GM13977 (cell line): ENCODE measurements around the gene ALDH3A1.

ENCODE experiments used
- DNase-seq: peaks from one replicate; pipeline ENCODE4 v3.0.0; 2012; ENCODE audit warnings: low spot score
- in situ Hi-C: fragments of 300-500 bp; cut with MboI; formaldehyde crosslinking; loops from one replicate; pipeline ENCODE4 v1.12.0; 2022; ENCODE audit warnings: low sequenced_read_pairs, low pct_unique_long_range_greater_than_20kb, mixed read lengths, inconsistent platforms; ENCODE audit not compliant: unreplicated experiment
- TF ChIP-seq, protein P1 (sequence below): IDR thresholded peaks from 2 replicates; pipeline ENCODE4 v1.5.1; 2012; ENCODE audit warnings: mild to moderate bottlenecking, control low read depth; ENCODE audit not compliant: insufficient read depth; ENCODE audit errors: extremely low read depth, missing control alignments

The ALDH3A1 gene

GRCh38 chr17:19747829-19748806 is at the start of gene ALDH3A1:
Gene ALDH3A1, minus strand, starts transcription at chr17:19748298. Its CDS starts 3,169 bp downstream, at chr17:19745129.
- TF ChIP-seq, protein P1, sequence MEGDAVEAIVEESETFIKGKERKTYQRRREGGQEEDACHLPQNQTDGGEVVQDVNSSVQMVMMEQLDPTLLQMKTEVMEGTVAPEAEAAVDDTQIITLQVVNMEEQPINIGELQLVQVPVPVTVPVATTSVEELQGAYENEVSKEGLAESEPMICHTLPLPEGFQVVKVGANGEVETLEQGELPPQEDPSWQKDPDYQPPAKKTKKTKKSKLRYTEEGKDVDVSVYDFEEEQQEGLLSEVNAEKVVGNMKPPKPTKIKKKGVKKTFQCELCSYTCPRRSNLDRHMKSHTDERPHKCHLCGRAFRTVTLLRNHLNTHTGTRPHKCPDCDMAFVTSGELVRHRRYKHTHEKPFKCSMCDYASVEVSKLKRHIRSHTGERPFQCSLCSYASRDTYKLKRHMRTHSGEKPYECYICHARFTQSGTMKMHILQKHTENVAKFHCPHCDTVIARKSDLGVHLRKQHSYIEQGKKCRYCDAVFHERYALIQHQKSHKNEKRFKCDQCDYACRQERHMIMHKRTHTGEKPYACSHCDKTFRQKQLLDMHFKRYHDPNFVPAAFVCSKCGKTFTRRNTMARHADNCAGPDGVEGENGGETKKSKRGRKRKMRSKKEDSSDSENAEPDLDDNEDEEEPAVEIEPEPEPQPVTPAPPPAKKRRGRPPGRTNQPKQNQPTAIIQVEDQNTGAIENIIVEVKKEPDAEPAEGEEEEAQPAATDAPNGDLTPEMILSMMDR, result no peak
- in situ Hi-C loops, result no loop called here
- no peak for DNase-seq

DNA sequence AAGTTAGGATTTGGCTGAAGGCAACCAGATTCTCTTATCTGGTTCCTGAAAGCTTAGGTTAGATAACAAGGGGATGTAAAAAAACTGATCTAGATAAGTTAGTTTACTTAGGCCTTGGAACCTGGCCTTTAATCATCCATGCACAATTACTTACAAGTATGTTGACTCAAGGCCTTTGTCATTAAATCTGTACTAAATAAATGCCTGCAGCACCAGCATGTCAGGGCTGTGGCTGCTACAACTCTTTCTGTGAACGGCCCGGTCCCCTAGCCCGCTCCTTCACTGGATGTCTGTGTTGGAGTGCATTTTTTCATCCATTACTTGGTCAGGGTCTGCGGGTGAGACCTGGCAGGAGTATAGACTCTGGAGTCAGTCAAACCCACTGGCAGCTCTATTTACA is 48.4 kb upstream of the ALDH3A1 start:
- DNase-seq, result no peak
- in situ Hi-C loops, result no loop called here
- TF ChIP-seq, protein P1, result no peak

DNA sequence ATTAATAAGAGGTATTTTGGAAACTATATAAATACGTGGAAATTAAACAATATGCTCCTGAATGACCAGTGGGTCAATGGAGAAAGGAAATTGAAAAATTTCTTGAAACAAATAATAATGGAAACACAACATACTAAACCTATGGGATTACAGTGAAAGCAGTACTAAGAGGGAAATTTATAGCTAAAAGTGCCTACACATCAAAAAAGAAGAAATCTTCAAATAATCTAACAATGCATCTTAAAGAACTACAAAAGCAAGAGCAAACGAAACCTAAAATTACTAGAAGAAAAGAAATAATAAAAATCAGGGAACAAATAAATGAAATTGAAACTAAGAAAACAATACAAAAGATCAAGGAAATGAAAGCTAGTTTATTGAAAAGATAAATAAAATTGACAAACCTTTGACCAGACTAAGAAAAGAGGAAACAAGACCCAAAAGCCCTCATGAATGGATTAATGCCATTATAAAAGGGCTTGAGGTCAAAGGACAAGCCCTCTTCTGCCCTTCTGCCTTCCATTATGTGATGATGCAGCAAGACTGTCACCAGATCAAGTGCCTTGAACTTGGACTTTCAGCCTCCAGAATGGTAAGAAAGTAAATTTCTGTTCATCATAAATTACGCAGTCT is 43.9 kb upstream of the ALDH3A1 start:
- TF ChIP-seq, protein P1, result no peak
- no peak for DNase-seq
- in situ Hi-C loops, result no loop called here

- DNase-seq, result no peak
- TF ChIP-seq, protein P1, result no peak
- in situ Hi-C loops, result no loop called here
Measured at GRCh38 chr17:19787733-19788357, 39.7 kb upstream of the ALDH3A1 start.

DNA sequence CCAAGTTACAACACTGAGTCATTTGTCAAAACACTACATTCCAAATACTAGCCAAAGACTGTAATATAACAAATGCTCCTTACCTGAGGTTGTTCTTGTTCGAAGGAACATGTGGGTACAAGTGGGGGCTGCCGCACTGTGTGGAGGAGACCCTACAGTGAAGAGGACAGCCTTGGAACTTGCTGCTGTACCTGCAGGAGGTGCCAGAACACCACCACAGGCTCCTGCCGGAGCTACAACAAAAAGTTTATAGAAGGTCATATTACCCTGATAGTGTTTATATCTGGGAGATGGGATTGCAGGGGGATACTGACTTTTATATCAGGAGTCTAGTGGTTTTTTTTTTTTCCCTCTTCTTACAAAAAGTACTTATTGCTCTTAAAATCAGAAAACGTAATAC is 37.8 kb upstream of the ALDH3A1 start:
- in situ Hi-C loops, result no loop called here
- TF ChIP-seq, protein P1, result no peak
- DNase-seq, result no peak

DNA sequence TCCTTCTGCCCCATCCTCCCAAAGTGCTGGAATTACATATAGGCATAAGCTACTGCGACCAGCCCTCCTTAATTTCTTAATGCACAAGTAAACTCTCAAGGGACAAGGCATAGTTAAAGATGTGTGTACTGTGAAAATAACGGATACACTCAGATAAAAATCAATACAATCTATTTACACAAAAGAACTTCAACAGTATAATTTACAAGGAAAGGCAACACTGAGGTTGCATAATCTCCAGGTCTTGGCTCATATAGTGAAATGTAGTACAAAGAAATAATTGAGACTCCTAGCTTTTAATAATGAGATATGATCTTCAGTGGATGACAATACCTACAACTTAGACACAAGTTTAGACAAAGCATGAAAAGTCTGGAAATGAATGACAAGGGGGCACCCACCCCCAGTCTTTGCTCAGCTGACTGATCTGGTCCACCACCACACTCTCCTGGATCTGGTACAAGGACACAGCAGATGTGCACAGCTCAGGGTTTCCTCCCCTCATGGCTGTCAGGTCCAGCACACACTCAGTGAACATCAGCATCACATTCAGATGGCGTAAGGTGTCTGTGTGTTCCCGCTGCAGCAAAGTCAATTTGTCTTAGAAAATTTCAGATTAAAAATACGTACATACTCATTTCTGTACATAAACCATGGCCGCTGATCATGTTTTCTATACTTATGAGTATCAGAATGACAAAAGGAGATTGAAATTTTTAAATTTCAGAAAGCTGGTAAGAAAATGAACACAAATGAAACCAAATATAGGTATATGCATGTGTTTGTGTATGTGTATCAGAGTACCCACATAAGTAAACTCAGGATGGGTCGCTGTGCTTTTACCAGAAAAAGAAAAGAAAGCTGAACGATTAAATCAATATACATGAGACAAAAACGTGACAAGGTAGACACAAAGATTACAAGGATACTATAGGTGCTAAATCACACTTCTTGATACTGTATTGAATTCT is 33.7 kb upstream of the ALDH3A1 start:
- in situ Hi-C loops, result no loop called here
- TF ChIP-seq, protein P1, result no peak

More for the DNA sequence above, 33.7 kb upstream of the ALDH3A1 start:
- no peak for DNase-seq
